ENCODE measurements around the gene PARP9. TPM values are rescaled to one million over a fixed set of nuclear protein-coding genes. Genes with fewer than 3 reads are reported as not detected.

Gene PARP9
- total and polyA plus RNA-seq, 2 of the 13 experiments (the other 11 are each of a cell fraction or from before 2014, with no cell fraction given): 6.5 to 10.6 TPM

- TF ChIP-seq NR2F6 (IDR thresholded peaks at IDR 0.05) (peak; percentile 74), NR2F6 (CRISPR knock-in tag; IDR thresholded peaks at IDR 0.05) (peak; percentile 8; the same call in 1 of the 2 replicates), TIGD3 (CRISPR knock-in tag; IDR thresholded peaks at IDR 0.05; ENCODE audit: borderline replicate concordance) (no peak), ZNF446 (CRISPR knock-in tag; IDR thresholded peaks at IDR 0.05) (no peak), KDM5B (CRISPR knock-in tag; IDR thresholded peaks at IDR 0.05; ENCODE audit: borderline replicate concordance) (no peak), NFE2L2 (IDR thresholded peaks at IDR 0.05; ENCODE audit: low read length) (no peak), PLRG1 (conservative IDR thresholded peaks at IDR 0.05) (no peak), TEF (CRISPR knock-in tag; IDR thresholded peaks at IDR 0.05) (no peak), PTBP1 (IDR thresholded peaks at IDR 0.05; ENCODE audit: low read depth, low read length, poor library complexity, severe bottlenecking) (no peak), ZNF674 (CRISPR knock-in tag; IDR thresholded peaks at IDR 0.05; ENCODE audit: low read depth) (no peak), SMYD3 (CRISPR knock-in tag; IDR thresholded peaks at IDR 0.05) (0 out of 2 replicates have a peak, but pooled peaks have one; percentile 29), ZNF329 (CRISPR knock-in tag; IDR thresholded peaks at IDR 0.05; ENCODE audit: low read depth) (no peak), KAT2B (IDR thresholded peaks at IDR 0.05; ENCODE audit: borderline replicate concordance, low read depth, low read length) (no peak), ZNF44 (CRISPR knock-in tag; IDR thresholded peaks at IDR 0.05) (no peak), POGK (CRISPR knock-in tag; conservative IDR thresholded peaks at IDR 0.05) (no peak), NCOR1 (IDR thresholded peaks at IDR 0.05; ENCODE audit: borderline replicate concordance, low read length) (0 out of 2 replicates have a peak, but pooled peaks have one; percentile 15), SRSF1 (optimal IDR thresholded peaks at IDR 0.05; ENCODE audit: low read depth, low read length) (no peak), MNT (IDR thresholded peaks at IDR 0.05) (no peak), NR2F1 (CRISPR knock-in tag; IDR thresholded peaks at IDR 0.05) (peak in 1 of 2 experiments; percentile 43; a peak in 1 of 4 replicates), ETV6 (CRISPR knock-in tag; conservative IDR thresholded peaks at IDR 0.05) (no peak), FOSL2 (CRISPR knock-in tag; IDR thresholded peaks at IDR 0.05) (peak; percentile 24; the same call in 1 of the 2 replicates), NCOA1 (CRISPR knock-in tag; IDR thresholded peaks at IDR 0.05) (no peak), ZNF292 (CRISPR knock-in tag; IDR thresholded peaks at IDR 0.05; ENCODE audit: borderline replicate concordance, low read depth) (peak; percentile 23; the same call in 1 of the 2 replicates), ZNF672 (CRISPR knock-in tag; IDR thresholded peaks at IDR 0.05) (no peak), ZMYM4 (CRISPR knock-in tag; IDR thresholded peaks at IDR 0.05) (0 out of 2 replicates have a peak, but pooled peaks have one; percentile 29)
Measured at GRCh38 chr3:122510878-122511535, 53.1 kb downstream of the PARP9 start (continued).
